ENCODE results near the gene F5. TPM values are rescaled to one million over a fixed set of nuclear protein-coding genes. Genes with fewer than 3 reads are reported as not detected.

F5 gene
- total and polyA plus RNA-seq, 2 experiments from 2014 or later: 0.16 TPM; not detected in 1

DNA sequence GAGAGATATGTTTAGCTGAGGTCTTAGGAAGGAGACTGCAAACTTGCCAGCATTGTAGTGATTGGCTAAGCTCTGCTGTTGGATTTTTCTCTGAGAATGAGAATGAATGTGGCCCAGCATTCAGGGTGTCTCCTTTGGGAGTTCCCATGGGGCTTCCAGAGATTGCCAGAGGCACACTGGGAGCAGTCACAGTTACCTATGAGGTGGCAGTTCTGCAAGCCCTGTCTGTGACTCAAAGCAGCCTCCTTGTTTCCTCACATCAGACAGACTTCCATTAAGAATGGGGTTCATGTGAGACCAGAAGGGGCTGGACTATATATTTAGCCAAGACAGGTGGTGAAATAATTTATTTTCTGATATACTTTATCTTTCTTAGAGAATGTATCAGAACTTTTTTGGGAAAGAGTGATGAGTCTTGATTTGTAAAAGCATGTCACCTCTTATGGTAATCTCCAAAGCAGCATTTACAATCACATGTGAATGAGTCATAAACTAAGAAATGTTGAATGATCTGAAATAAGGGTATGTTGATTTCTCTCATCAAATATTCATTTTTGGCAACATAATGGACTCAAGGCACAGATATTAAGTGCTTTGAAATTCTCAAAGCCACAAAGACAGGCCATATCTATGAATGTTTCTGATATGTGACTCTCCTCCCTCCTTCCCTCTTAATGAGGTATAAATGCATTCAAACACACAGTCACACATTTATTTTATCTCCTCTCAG is 91.1 kb downstream of the F5 start:
- TF ChIP-seq, protein P1, sequence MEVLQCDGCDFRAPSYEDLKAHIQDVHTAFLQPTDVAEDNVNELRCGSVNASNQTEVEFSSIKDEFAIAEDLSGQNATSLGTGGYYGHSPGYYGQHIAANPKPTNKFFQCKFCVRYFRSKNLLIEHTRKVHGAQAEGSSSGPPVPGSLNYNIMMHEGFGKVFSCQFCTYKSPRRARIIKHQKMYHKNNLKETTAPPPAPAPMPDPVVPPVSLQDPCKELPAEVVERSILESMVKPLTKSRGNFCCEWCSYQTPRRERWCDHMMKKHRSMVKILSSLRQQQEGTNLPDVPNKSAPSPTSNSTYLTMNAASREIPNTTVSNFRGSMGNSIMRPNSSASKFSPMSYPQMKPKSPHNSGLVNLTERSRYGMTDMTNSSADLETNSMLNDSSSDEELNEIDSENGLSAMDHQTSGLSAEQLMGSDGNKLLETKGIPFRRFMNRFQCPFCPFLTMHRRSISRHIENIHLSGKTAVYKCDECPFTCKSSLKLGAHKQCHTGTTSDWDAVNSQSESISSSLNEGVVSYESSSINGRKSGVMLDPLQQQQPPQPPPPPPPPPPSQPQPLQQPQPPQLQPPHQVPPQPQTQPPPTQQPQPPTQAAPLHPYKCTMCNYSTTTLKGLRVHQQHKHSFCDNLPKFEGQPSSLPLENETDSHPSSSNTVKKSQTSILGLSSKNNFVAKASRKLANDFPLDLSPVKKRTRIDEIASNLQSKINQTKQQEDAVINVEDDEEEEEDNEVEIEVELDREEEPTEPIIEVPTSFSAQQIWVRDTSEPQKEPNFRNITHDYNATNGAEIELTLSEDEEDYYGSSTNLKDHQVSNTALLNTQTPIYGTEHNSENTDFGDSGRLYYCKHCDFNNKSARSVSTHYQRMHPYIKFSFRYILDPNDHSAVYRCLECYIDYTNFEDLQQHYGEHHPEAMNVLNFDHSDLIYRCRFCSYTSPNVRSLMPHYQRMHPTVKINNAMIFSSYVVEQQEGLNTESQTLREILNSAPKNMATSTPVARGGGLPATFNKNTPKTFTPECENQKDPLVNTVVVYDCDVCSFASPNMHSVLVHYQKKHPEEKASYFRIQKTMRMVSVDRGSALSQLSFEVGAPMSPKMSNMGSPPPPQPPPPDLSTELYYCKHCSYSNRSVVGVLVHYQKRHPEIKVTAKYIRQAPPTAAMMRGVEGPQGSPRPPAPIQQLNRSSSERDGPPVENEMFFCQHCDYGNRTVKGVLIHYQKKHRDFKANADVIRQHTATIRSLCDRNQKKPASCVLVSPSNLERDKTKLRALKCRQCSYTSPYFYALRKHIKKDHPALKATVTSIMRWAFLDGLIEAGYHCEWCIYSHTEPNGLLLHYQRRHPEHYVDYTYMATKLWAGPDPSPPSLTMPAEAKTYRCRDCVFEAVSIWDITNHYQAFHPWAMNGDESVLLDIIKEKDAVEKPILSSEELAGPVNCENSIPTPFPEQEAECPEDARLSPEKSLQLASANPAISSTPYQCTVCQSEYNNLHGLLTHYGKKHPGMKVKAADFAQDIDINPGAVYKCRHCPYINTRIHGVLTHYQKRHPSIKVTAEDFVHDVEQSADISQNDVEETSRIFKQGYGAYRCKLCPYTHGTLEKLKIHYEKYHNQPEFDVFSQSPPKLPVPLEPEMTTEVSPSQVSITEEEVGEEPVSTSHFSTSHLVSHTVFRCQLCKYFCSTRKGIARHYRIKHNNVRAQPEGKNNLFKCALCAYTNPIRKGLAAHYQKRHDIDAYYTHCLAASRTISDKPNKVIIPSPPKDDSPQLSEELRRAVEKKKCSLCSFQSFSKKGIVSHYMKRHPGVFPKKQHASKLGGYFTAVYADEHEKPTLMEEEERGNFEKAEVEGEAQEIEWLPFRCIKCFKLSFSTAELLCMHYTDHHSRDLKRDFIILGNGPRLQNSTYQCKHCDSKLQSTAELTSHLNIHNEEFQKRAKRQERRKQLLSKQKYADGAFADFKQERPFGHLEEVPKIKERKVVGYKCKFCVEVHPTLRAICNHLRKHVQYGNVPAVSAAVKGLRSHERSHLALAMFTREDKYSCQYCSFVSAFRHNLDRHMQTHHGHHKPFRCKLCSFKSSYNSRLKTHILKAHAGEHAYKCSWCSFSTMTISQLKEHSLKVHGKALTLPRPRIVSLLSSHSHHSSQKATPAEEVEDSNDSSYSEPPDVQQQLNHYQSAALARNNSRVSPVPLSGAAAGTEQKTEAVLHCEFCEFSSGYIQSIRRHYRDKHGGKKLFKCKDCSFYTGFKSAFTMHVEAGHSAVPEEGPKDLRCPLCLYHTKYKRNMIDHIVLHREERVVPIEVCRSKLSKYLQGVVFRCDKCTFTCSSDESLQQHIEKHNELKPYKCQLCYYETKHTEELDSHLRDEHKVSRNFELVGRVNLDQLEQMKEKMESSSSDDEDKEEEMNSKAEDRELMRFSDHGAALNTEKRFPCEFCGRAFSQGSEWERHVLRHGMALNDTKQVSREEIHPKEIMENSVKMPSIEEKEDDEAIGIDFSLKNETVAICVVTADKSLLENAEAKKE (CRISPR knock-in tag; IDR thresholded peaks at IDR 0.05): no peak
- no peak for TF ChIP-seq STAT1 (IDR thresholded peaks at IDR 0.05; ENCODE audit: unreplicated experiment)
- TF ChIP-seq POLR2AphosphoS5 (IDR thresholded peaks at IDR 0.05; ENCODE audit: low read depth): no peak
- TF ChIP-seq, protein P2, sequence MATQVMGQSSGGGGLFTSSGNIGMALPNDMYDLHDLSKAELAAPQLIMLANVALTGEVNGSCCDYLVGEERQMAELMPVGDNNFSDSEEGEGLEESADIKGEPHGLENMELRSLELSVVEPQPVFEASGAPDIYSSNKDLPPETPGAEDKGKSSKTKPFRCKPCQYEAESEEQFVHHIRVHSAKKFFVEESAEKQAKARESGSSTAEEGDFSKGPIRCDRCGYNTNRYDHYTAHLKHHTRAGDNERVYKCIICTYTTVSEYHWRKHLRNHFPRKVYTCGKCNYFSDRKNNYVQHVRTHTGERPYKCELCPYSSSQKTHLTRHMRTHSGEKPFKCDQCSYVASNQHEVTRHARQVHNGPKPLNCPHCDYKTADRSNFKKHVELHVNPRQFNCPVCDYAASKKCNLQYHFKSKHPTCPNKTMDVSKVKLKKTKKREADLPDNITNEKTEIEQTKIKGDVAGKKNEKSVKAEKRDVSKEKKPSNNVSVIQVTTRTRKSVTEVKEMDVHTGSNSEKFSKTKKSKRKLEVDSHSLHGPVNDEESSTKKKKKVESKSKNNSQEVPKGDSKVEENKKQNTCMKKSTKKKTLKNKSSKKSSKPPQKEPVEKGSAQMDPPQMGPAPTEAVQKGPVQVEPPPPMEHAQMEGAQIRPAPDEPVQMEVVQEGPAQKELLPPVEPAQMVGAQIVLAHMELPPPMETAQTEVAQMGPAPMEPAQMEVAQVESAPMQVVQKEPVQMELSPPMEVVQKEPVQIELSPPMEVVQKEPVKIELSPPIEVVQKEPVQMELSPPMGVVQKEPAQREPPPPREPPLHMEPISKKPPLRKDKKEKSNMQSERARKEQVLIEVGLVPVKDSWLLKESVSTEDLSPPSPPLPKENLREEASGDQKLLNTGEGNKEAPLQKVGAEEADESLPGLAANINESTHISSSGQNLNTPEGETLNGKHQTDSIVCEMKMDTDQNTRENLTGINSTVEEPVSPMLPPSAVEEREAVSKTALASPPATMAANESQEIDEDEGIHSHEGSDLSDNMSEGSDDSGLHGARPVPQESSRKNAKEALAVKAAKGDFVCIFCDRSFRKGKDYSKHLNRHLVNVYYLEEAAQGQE (IDR thresholded peaks at IDR 0.05; ENCODE audit: unreplicated experiment): no peak
- no peak for TF ChIP-seq EZH2phosphoT487 (IDR thresholded peaks at IDR 0.05; ENCODE audit: unreplicated experiment)
- no peak for ATAC-seq

More for the DNA sequence above, 91.1 kb downstream of the F5 start:
- no peaks in the 10 kb centered on the region for H3K36me3 ChIP-seq (ENCODE audit: insufficient read depth)
- Mint-ChIP-seq H3K27ac (no peak overlapping the region), H3K4me3 (no peak overlapping the region), H3K27me3 (ENCODE audit: insufficient read depth, low read depth, poor library complexity) (no peaks in the 10 kb centered on the region), H3K4me1 (no peaks in the 10 kb centered on the region), H3K36me3 (ENCODE audit: low read depth) (no peaks in the 10 kb centered on the region), H3K9me3 (no peaks in the 10 kb centered on the region)
- no peak overlapping the region for H3K4me2 ChIP-seq
- no peaks in the 10 kb centered on the region for H3K4me1 ChIP-seq (ENCODE audit: insufficient read depth)
- no peaks in the 10 kb centered on the region for H3K79me2 ChIP-seq (replicated peaks; ENCODE audit: insufficient read depth)
- H3K4me3 ChIP-seq: no peak overlapping the region
- no peaks in the 10 kb centered on the region for H3K9me2 ChIP-seq (ENCODE audit: insufficient read depth)
- no peaks in the 10 kb centered on the region for H3F3A ChIP-seq (replicated peaks; ENCODE audit: low read depth)
- H4K20me1 ChIP-seq (replicated peaks; ENCODE audit: insufficient read depth): no peaks in the 10 kb centered on the region
- no peaks in the 10 kb centered on the region for H3K27me3 ChIP-seq (ENCODE audit: insufficient read depth)
- H2AFZ ChIP-seq: no peak overlapping the region
- DNase-seq (ENCODE audit: low spot score): no peak
- H3K27ac ChIP-seq (ENCODE audit: low read depth): no peak overlapping the region
